Measurements from ENCODE around the gene MOCOS. TPM values are rescaled to one million over a fixed set of nuclear protein-coding genes. Genes with fewer than 3 reads are reported as not detected.

Gene MOCOS
- total and polyA plus RNA-seq, 4 donors = 1.9 to 27.0 (median 17.0) TPM

GRCh38 chr18:36287653-36288052 is 100.4 kb downstream of the MOCOS start:
- 85% methylated on average over 2 of the region's 2 CpGs for WGBS
- peaks cover 0 to 3% (median 0%) of the 10 kb centered on the region in 4 donors for H3K27me3 ChIP-seq (ENCODE audit: control insufficient read depth in 4 of 4, insufficient read depth in 4 of 4, low read length in 3 of 4)
- no peak for TF ChIP-seq EGR1 (IDR thresholded peaks at IDR 0.05; ENCODE audit: low read depth in 2 of 2)
- TF ChIP-seq MAX (IDR thresholded peaks at IDR 0.05) = no peak
- no peak for TF ChIP-seq TAF1 (conservative IDR thresholded peaks at IDR 0.05)
- TF ChIP-seq JUND (IDR thresholded peaks at IDR 0.05) = no peak
- TF ChIP-seq CTCF (IDR thresholded peaks at IDR 0.05; ENCODE audit: low read depth, low read length, missing input control) = no peak
- no peak for TF ChIP-seq NR2F2 (IDR thresholded peaks at IDR 0.05)
- TF ChIP-seq GABPA (IDR thresholded peaks at IDR 0.05 in 1 of 2, conservative IDR thresholded peaks at IDR 0.05 in 1 of 2) = no peak
- no peak for TF ChIP-seq HNF4G (IDR thresholded peaks at IDR 0.05)
- no peak overlapping the region for H3K9ac ChIP-seq (ENCODE audit: low read depth in 1 of 2, low read length in 2 of 2)
- H3K4me1 ChIP-seq (ENCODE audit: control insufficient read depth in 4 of 4, insufficient read depth in 4 of 4, low read length in 3 of 4) = peaks cover 0 to 3% (median 0%) of the 10 kb centered on the region in 4 donors
- no peak overlapping the region for H3K4me3 ChIP-seq (ENCODE audit: low read depth in 1 of 3, low read length in 3 of 3)
- DNase-seq (ENCODE audit: low spot score) = no peak
- H3K9me3 ChIP-seq (ENCODE audit: control insufficient read depth in 4 of 4, low read length in 3 of 4) = peaks cover 0 to 10% (median 0%) of the 10 kb centered on the region in 4 donors
- no peak overlapping the region for H3K27ac ChIP-seq (ENCODE audit: low read depth in 1 of 2, low read length in 2 of 2)
- no peaks in the 10 kb centered on the region for H3K36me3 ChIP-seq (ENCODE audit: control insufficient read depth in 4 of 4, insufficient read depth in 3 of 4, low read depth in 1 of 4, low read length in 3 of 4)

- H3K27ac ChIP-seq (ENCODE audit: low read depth in 1 of 2, low read length in 2 of 2) = no peak overlapping the region
- peaks cover 0 to 3% (median 0%) of the 10 kb centered on the region in 4 donors for H3K4me1 ChIP-seq (ENCODE audit: control insufficient read depth in 4 of 4, insufficient read depth in 4 of 4, low read length in 3 of 4)
- DNase-seq (ENCODE audit: low spot score) = no peak
- no peak overlapping the region for H3K9ac ChIP-seq (ENCODE audit: low read depth in 1 of 2, low read length in 2 of 2)
- no peak overlapping the region for H3K4me3 ChIP-seq (ENCODE audit: low read depth in 1 of 3, low read length in 3 of 3)
- H3K36me3 ChIP-seq (ENCODE audit: control insufficient read depth in 4 of 4, insufficient read depth in 3 of 4, low read depth in 1 of 4, low read length in 3 of 4) = no peaks in the 10 kb centered on the region
- H3K9me3 ChIP-seq (ENCODE audit: control insufficient read depth in 4 of 4, low read length in 3 of 4) = peaks cover 0 to 10% (median 0%) of the 10 kb centered on the region in 4 donors
- H3K27me3 ChIP-seq (ENCODE audit: control insufficient read depth in 4 of 4, insufficient read depth in 4 of 4, low read length in 3 of 4) = peaks cover 0 to 3% (median 0%) of the 10 kb centered on the region in 4 donors
- TF ChIP-seq HNF4A (conservative IDR thresholded peaks at IDR 0.05) = no peak
- no peak for TF ChIP-seq REST (IDR thresholded peaks at IDR 0.05)
- TF ChIP-seq FOXA2 (IDR thresholded peaks at IDR 0.05) = no peak
- TF ChIP-seq CTCF (IDR thresholded peaks at IDR 0.05; ENCODE audit: low read depth, low read length, missing input control) = no peak
- no peak for TF ChIP-seq FOXA1 (IDR thresholded peaks at IDR 0.05)
- TF ChIP-seq NR2F2 (IDR thresholded peaks at IDR 0.05) = no peak
- TF ChIP-seq SP1 (IDR thresholded peaks at IDR 0.05) = no peak
- TF ChIP-seq MAX (IDR thresholded peaks at IDR 0.05) = no peak
- no peak for TF ChIP-seq RXRA (IDR thresholded peaks at IDR 0.05)
- TF ChIP-seq RAD21 (IDR thresholded peaks at IDR 0.05) = no peak
- no peak for TF ChIP-seq HNF4G (IDR thresholded peaks at IDR 0.05)
These were observed 101.4 kb downstream of the MOCOS start for GRCh38 chr18:36288689-36289088.

All from liver (tissue), 9 donors.